HCT116 (cell line): ENCODE results near the gene HLA-F. TPM values are rescaled to one million over a fixed set of nuclear protein-coding genes. Genes with fewer than 3 reads are reported as not detected.

Experiments used
- ATAC-seq: fragments of 200-7000 bp; cut with Tn5 transposase; 2 replicates; pipeline ENCODE4 v1.9.1; 2020; ENCODE audit warnings: mild to moderate bottlenecking, moderate library complexity
- BruUV-seq: library from RNA; stranded (reverse); fragments of 400-500 nt; replicated peaks from 2 replicates; lab custom pipeline; 2021; lab: Mats Ljungman, UMichigan
- CTCF ChIA-PET: fragments of 300-600 bp; sonication (Branson Sonifier 250); formaldehyde crosslinking; loops from one replicate; lab custom pipeline; 2021; ENCODE audit warnings: antibody characterized with exemption; lab: Charles Lee
- POLR2A ChIA-PET: fragments of 300-600, 350-600 bp; sonication (Branson Sonifier 250); formaldehyde crosslinking; loops from one replicate; lab custom pipeline; 2021; ENCODE audit warnings: antibody characterized with exemption; lab: Charles Lee
- RAD21 ChIA-PET, 2 experiments: fragments of 300-600 bp; sonication (Branson Sonifier 250); formaldehyde crosslinking; loops; one replicate each; lab custom pipeline; 2023; ENCODE audit warnings: low total read pairs in 2 of 2; ENCODE audit not compliant: uncharacterized antibody in 2 of 2, unreplicated experiment in 2 of 2, low non-redundant PET in 1 of 2; lab: Charles Lee
- DNase-seq: peaks from one replicate; pipeline ENCODE4 v3.0.0-alpha.2; 2010; ENCODE audit warnings: low read depth, low spot score
- H2AFZ ChIP-seq: fragments of 200-600 bp; shearing (Covaris generic), sonication (generic); 2 replicates; pipeline ENCODE4 v1.6.1; 2017; ENCODE audit warnings: low read depth, mixed run types, mixed read lengths, antibody characterized with exemption, low read length; ENCODE audit not compliant: poor library complexity, severe bottlenecking
- H3K27ac ChIP-seq: 2 replicates; pipeline ENCODE4 v1.5.1; 2012; ENCODE audit warnings: low read depth, low read length
- H3K27me3 ChIP-seq: fragments of 200-600 bp; sonication (generic); 2 replicates; pipeline ENCODE4 v1.6.1; 2016; ENCODE audit warnings: mixed run types, low read length, mixed read lengths; ENCODE audit not compliant: insufficient read depth
- H3K36me3 ChIP-seq, 2 experiments: fragments of 200-500 bp in 1 of 2; fragments of 200-600 bp in 1 of 2; sonication (Bioruptor generic) in 1 of 2; sonication (generic) in 1 of 2; 2 replicates each; pipeline versions ENCODE4 v1.5.1 to v1.6.1; 2014 to 2016; ENCODE audit warnings: low read length in 2 of 2, inconsistent platforms in 1 of 2, mixed read lengths in 1 of 2, mixed run types in 1 of 2; ENCODE audit not compliant: insufficient read depth in 2 of 2, control insufficient read depth in 1 of 2
- H3K4me1 ChIP-seq, 2 experiments: fragments of 200-600 bp in 1 of 2; sonication (generic) in 1 of 2; 2 replicates each; pipeline versions ENCODE4 v1.5.1 to v1.6.1; 2012 to 2017; ENCODE audit warnings: low read length in 2 of 2, inconsistent platforms in 1 of 2, mild to moderate bottlenecking in 1 of 2, mixed read lengths in 1 of 2, mixed run types in 1 of 2, moderate library complexity in 1 of 2; ENCODE audit not compliant: insufficient read depth in 2 of 2, control insufficient read depth in 1 of 2
- H3K4me2 ChIP-seq: fragments of 200-600 bp; sonication (generic); 2 replicates; pipeline ENCODE4 v1.6.1; 2017; ENCODE audit warnings: mixed run types, low read length, mixed read lengths
- H3K4me3 ChIP-seq, 2 experiments: fragments of 200-600 bp in 1 of 2; sonication (generic) in 1 of 2; replicated peaks in 1 of 2; 2 replicates each; pipeline ENCODE4 v1.5.1; 2011 to 2016; ENCODE audit warnings: low read length in 2 of 2, control low read depth in 1 of 2, low read depth in 1 of 2, mild to moderate bottlenecking in 1 of 2, mixed read lengths in 1 of 2, mixed run types in 1 of 2
- H3K79me2 ChIP-seq: fragments of 200-600 bp; sonication (generic); 2 replicates; pipeline ENCODE4 v1.6.1; 2017; ENCODE audit warnings: mild to moderate bottlenecking, mixed run types, low read length, moderate library complexity, mixed read lengths; ENCODE audit not compliant: insufficient read depth
- H3K9ac ChIP-seq: fragments of 200-600 bp; sonication (generic); 2 replicates; pipeline ENCODE4 v1.6.1; 2016; ENCODE audit warnings: low read length, mixed read lengths
- H3K9me2 ChIP-seq: fragments of 200-600 bp; sonication (generic), shearing (Covaris generic); 2 replicates; pipeline ENCODE4 v1.6.1; 2017; ENCODE audit warnings: mixed run types, mild to moderate bottlenecking, moderate library complexity; ENCODE audit not compliant: insufficient read depth
- H3K9me3 ChIP-seq, 2 experiments: fragments of 200-500 bp in 1 of 2; fragments of 200-600 bp in 1 of 2; sonication (Bioruptor generic) in 1 of 2; sonication (generic) in 1 of 2; 2 replicates each; pipeline ENCODE4 v1.6.1; 2014 to 2017; ENCODE audit warnings: low read length in 2 of 2, mixed read lengths in 2 of 2, inconsistent platforms in 1 of 2, low read depth in 1 of 2, mild to moderate bottlenecking in 1 of 2, mixed run types in 1 of 2, moderate library complexity in 1 of 2; ENCODE audit not compliant: control insufficient read depth in 1 of 2, insufficient read depth in 1 of 2
- H4K20me1 ChIP-seq: fragments of 200-600 bp; sonication (generic), shearing (Covaris generic); 2 replicates; pipeline ENCODE4 v1.6.1; 2017; ENCODE audit warnings: mixed run types, mild to moderate bottlenecking, moderate library complexity; ENCODE audit not compliant: insufficient read depth
- CBX3 ChIP-seq: IDR thresholded peaks from 2 replicates; pipeline ENCODE4 v1.6.1; 2012; ENCODE audit warnings: low read depth
- CEBPB ChIP-seq: IDR thresholded peaks from 2 replicates; pipeline ENCODE4 v1.6.1; 2012; ENCODE audit warnings: low read depth
- EGR1 ChIP-seq: IDR thresholded peaks from 2 replicates; pipeline ENCODE4 v1.6.1; 2012; ENCODE audit warnings: low read depth
- EZH2 ChIP-seq: fragments of 200-600 bp; sonication (generic); IDR thresholded peaks from 2 replicates; pipeline ENCODE4 v1.6.1; 2017; ENCODE audit warnings: antibody characterized with exemption, mixed run types
- EZH2phosphoT487 ChIP-seq: fragments of 200-600 bp; IDR thresholded peaks from 2 replicates; pipeline ENCODE4 v1.6.1; 2018; ENCODE audit warnings: antibody characterized with exemption, borderline replicate concordance
- POLR2AphosphoS5 ChIP-seq: IDR thresholded peaks from 2 replicates; pipeline ENCODE4 v1.6.1; 2011; ENCODE audit warnings: mild to moderate bottlenecking, low read depth, low read length, moderate library complexity
- SIN3A ChIP-seq: IDR thresholded peaks from 2 replicates; pipeline ENCODE4 v1.6.1; 2012; ENCODE audit warnings: low read depth
- intact Hi-C: fragments of 100-400 bp; cut with micrococcal nuclease; formaldehyde crosslinking; loops from 2 replicates; pipeline ENCODE4 v1.10.0; 2022
- total RNA-seq: library from RNA; stranded (reverse); gene quantifications from one replicate; pipeline ENCODE4 v1.2.1, GENCODE V29; 2021; ENCODE audit not compliant: unreplicated experiment
- TF ChIP-seq, protein P1 (sequence below): IDR thresholded peaks from 2 replicates; pipeline ENCODE4 v1.6.1; 2011; ENCODE audit warnings: mild to moderate bottlenecking, low read length, moderate library complexity; ENCODE audit not compliant: insufficient replicate concordance; ENCODE audit errors: extremely low read depth
- TF ChIP-seq, protein P2 (sequence below): IDR thresholded peaks from 2 replicates; pipeline ENCODE4 v1.6.1; 2012; ENCODE audit warnings: low read depth

Gene HLA-F
- total RNA-seq, 1 experiment from 2014 or later = 24.6 TPM

DNA sequence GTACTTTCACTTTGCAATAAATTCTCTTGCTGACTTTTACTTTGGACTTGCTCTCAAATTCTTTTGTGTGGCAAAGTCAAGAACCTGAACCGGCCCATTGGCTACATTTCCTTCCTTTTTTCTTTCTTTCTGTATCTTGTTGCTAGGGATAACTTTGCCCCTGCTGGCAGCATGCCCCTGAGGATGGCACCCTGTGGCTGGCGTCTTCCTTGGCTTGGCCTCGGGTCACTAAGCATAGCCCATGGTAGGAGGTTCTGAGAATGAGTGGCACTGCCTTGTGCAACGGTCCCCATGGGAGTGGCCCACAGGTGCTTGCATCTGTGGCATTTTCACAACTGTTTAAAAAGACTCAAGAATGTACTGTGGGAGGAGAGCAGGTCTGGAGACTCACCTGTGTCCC is 14.0 kb upstream of the HLA-F start:
- TF ChIP-seq, protein P1, sequence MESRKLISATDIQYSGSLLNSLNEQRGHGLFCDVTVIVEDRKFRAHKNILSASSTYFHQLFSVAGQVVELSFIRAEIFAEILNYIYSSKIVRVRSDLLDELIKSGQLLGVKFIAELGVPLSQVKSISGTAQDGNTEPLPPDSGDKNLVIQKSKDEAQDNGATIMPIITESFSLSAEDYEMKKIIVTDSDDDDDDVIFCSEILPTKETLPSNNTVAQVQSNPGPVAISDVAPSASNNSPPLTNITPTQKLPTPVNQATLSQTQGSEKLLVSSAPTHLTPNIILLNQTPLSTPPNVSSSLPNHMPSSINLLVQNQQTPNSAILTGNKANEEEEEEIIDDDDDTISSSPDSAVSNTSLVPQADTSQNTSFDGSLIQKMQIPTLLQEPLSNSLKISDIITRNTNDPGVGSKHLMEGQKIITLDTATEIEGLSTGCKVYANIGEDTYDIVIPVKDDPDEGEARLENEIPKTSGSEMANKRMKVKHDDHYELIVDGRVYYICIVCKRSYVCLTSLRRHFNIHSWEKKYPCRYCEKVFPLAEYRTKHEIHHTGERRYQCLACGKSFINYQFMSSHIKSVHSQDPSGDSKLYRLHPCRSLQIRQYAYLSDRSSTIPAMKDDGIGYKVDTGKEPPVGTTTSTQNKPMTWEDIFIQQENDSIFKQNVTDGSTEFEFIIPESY = no peak
- TF ChIP-seq POLR2AphosphoS5 (no peak), CEBPB (no peak), CBX3 (no peak), EZH2phosphoT487 (no peak), EZH2 (no peak), EGR1 (no peak), SIN3A (no peak)
- TF ChIP-seq, protein P2, sequence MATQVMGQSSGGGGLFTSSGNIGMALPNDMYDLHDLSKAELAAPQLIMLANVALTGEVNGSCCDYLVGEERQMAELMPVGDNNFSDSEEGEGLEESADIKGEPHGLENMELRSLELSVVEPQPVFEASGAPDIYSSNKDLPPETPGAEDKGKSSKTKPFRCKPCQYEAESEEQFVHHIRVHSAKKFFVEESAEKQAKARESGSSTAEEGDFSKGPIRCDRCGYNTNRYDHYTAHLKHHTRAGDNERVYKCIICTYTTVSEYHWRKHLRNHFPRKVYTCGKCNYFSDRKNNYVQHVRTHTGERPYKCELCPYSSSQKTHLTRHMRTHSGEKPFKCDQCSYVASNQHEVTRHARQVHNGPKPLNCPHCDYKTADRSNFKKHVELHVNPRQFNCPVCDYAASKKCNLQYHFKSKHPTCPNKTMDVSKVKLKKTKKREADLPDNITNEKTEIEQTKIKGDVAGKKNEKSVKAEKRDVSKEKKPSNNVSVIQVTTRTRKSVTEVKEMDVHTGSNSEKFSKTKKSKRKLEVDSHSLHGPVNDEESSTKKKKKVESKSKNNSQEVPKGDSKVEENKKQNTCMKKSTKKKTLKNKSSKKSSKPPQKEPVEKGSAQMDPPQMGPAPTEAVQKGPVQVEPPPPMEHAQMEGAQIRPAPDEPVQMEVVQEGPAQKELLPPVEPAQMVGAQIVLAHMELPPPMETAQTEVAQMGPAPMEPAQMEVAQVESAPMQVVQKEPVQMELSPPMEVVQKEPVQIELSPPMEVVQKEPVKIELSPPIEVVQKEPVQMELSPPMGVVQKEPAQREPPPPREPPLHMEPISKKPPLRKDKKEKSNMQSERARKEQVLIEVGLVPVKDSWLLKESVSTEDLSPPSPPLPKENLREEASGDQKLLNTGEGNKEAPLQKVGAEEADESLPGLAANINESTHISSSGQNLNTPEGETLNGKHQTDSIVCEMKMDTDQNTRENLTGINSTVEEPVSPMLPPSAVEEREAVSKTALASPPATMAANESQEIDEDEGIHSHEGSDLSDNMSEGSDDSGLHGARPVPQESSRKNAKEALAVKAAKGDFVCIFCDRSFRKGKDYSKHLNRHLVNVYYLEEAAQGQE = no peak
- TF ChIP-seq, all 23 proteins: peak for 0
- DNase-seq (no peak), ATAC-seq (no peak)
- Histone ChIP-seq H2AFZ (no peak overlapping the region), H3K27ac (no peak overlapping the region), H3K9me2 (no peaks in the 10 kb centered on the region), H3K4me3 (no peak overlapping the region), H3K79me2 (no peaks in the 10 kb centered on the region), H3K4me2 (no peak overlapping the region), H3K36me3 (no peaks in the 10 kb centered on the region), H4K20me1 (no peaks in the 10 kb centered on the region), H3K9ac (no peak overlapping the region), H3K27me3 (peaks cover 5% of the 10 kb centered on the region; the same call in 1 of the 2 replicates), H3K9me3 (no peaks in the 10 kb centered on the region), H3K4me1 (no peaks in the 10 kb centered on the region)
- intact Hi-C loops = loop anchor here (5.0 kb wide), 1 partner anchor 43 kb away; no protein-coding TSS in a partner anchor
- CTCF ChIA-PET = interaction anchor here (1.4 kb wide), 1 partner anchor 56 kb away, joined by 5 read pairs; no protein-coding TSS in a partner anchor
- no TSS peak for BruUV-seq
- RAD21 ChIA-PET = no interaction called here
- POLR2A ChIA-PET = no interaction called here
